SK-N-SH (cell line): ENCODE results near the gene IMPDH2. TPM values are rescaled to one million over a fixed set of nuclear protein-coding genes. Genes with fewer than 3 reads are reported as not detected.

ENCODE experiments used
- CHD2 ChIP-seq: fragments of 150-350 bp; IDR thresholded peaks from 2 replicates; pipeline ENCODE4 v1.6.1; 2018; ENCODE audit warnings: low read length; ENCODE audit not compliant: partially characterized antibody
- CTCF ChIP-seq: fragments of 200-600 bp; sonication (generic); IDR thresholded peaks from 2 replicates; pipeline ENCODE4 v1.6.1; 2017; ENCODE audit warnings: antibody characterized with exemption, mild to moderate bottlenecking, moderate library complexity
- EP300 ChIP-seq, 2 experiments: IDR thresholded peaks; 2 replicates each; pipeline versions ENCODE4 v1.4.0 to v1.6.1; 2012; ENCODE audit warnings: borderline replicate concordance in 1 of 2, low read depth in 1 of 2, low read length in 1 of 2
- EZH2phosphoT487 ChIP-seq: fragments of 200-600 bp; sonication (generic); IDR thresholded peaks from 2 replicates; pipeline ENCODE4 v1.6.1; 2017; ENCODE audit warnings: low read depth, mixed run types, mild to moderate bottlenecking, antibody characterized with exemption, moderate library complexity, borderline replicate concordance
- FOXJ3 ChIP-seq: sonication (generic); formaldehyde crosslinking; IDR thresholded peaks from 2 replicates; pipeline ENCODE4 v1.5.1; 2020; ENCODE audit warnings: mild to moderate bottlenecking, missing genetic modification reagents
- FOXM1 ChIP-seq: IDR thresholded peaks from 2 replicates; pipeline ENCODE4 v1.4.0; 2012; ENCODE audit warnings: low read depth, mild to moderate bottlenecking
- GATA2 ChIP-seq: sonication (generic); formaldehyde crosslinking; IDR thresholded peaks from 2 replicates; pipeline ENCODE4 v1.5.0; 2020; ENCODE audit warnings: mild to moderate bottlenecking, missing genetic modification reagents
- MAX ChIP-seq: IDR thresholded peaks from 2 replicates; pipeline ENCODE4 v1.4.0; 2012; ENCODE audit warnings: low read depth
- MXI1 ChIP-seq: IDR thresholded peaks from 2 replicates; pipeline ENCODE4 v1.6.1; 2012; ENCODE audit warnings: mild to moderate bottlenecking, low read depth, low read length, improper control_type of control experiment
- NFIC ChIP-seq: IDR thresholded peaks from 2 replicates; pipeline ENCODE4 v1.4.0; 2012; ENCODE audit warnings: borderline replicate concordance
- POLR2AphosphoS5 ChIP-seq: IDR thresholded peaks from 2 replicates; pipeline ENCODE4 v1.6.1; 2012; ENCODE audit warnings: low read depth, low read length
- RCOR1 ChIP-seq: fragments of 150-350 bp; IDR thresholded peaks from 2 replicates; pipeline ENCODE4 v1.6.1; 2017; ENCODE audit warnings: antibody characterized with exemption, low read length
- SIN3A ChIP-seq: IDR thresholded peaks from 2 replicates; pipeline ENCODE4 v1.6.1; 2012; ENCODE audit warnings: low read depth, mild to moderate bottlenecking, low read length, moderate library complexity, borderline replicate concordance
- TCF12 ChIP-seq: IDR thresholded peaks from 2 replicates; pipeline ENCODE4 v1.4.0; 2012
- USF1 ChIP-seq: IDR thresholded peaks from 2 replicates; pipeline ENCODE4 v1.4.0; 2012; ENCODE audit warnings: low read depth, borderline replicate concordance
- ZBTB33 ChIP-seq: IDR thresholded peaks from 2 replicates; pipeline ENCODE4 v1.4.0; 2012; ENCODE audit warnings: low read depth, borderline replicate concordance
- polyA plus RNA-seq, 3 experiments: library from polyadenylated mRNA; depleted of rRNA; stranded (reverse); fragments of >200 nt; gene quantifications; 2 replicates each; pipeline ENCODE4 v1.2.3, GENCODE V29; 2012

Gene IMPDH2
- polyA plus RNA-seq, 1 of the 3 experiments (the other 2 are of a cell fraction) = 305 TPM

- TF ChIP-seq MAX (peak; percentile 95), EP300 (IDR thresholded peaks at IDR 0.05; ENCODE audit: borderline replicate concordance in 1 of 2, low read depth in 1 of 2, low read length in 1 of 2) (no peak), NFIC (no peak), USF1 (peak; percentile 99), FOXM1 (no peak), EZH2phosphoT487 (no peak), SIN3A (peak; percentile 73; the same call in 1 of the 2 replicates), CHD2 (peak; percentile 99), FOXJ3 (CRISPR knock-in tag) (0 out of 2 replicates have a peak, but pooled peaks have one; percentile 32), GATA2 (no peak), RCOR1 (peak; percentile 29; the same call in 1 of the 2 replicates), MXI1 (peak; percentile 87; the same call in 1 of the 2 replicates), TCF12 (no peak), POLR2AphosphoS5 (peak; percentile 90), ZBTB33 (peak; percentile 97), CTCF (peak; percentile 60)
These were observed 22.0 kb downstream of the IMPDH2 start, which contains the start of gene WDR6 (continued) for GRCh38 chr3:49007068-49007770.
